ENCODE data around the gene ENTPD7.
A peak's percentile ranks its signal among the peaks of the same experiment; 100 is the strongest.

Gene ENTPD7

DNA sequence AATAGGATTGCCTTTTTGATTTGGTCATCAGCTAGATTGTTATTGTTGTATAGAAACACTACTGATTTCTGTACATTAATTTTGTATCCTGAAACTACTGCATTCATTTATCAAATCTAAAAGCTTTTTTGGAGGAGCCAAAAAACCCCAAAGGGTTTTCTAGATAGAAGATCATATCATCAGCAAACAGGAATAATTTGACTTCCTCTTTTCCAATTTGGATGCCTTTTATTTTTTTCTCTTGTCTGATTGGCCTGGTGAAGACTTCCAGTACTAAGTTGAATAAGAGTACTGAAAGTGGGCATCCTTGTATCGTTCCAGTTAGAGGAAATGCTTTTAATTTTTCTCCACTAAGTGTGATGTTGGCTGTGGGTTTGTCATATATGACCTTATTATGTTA, 10.6 kb upstream of the ENTPD7 start:
- no peak for DNase-seq

DNA sequence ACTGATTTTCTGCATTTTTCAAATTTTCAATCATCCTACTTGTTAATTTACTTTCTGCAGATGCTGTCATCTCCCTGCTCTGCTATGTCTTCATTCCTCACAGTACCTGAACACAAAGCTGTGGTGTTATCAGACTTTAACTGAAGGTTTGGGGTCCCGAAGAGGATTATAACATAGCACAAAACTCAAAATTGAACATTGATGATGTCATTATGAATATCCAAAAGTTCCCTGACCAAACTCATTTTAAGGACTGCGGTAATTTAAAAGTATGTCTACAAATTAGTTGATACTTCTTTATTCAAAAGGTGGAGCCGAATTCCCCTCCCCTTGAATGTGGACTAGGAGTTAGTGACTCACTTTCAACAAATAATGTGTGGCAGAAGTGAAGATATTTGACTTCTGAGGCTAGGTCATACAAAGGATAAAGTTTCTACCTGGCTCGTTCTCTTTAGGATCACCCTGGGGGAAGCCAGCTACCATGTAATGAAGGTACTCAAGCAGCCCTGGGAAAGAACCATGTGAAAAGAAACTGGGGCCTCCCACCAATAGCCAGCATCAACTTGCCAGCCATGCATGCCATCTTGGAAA, 6.4 kb upstream of the ENTPD7 start:
- no peak for DNase-seq

DNA sequence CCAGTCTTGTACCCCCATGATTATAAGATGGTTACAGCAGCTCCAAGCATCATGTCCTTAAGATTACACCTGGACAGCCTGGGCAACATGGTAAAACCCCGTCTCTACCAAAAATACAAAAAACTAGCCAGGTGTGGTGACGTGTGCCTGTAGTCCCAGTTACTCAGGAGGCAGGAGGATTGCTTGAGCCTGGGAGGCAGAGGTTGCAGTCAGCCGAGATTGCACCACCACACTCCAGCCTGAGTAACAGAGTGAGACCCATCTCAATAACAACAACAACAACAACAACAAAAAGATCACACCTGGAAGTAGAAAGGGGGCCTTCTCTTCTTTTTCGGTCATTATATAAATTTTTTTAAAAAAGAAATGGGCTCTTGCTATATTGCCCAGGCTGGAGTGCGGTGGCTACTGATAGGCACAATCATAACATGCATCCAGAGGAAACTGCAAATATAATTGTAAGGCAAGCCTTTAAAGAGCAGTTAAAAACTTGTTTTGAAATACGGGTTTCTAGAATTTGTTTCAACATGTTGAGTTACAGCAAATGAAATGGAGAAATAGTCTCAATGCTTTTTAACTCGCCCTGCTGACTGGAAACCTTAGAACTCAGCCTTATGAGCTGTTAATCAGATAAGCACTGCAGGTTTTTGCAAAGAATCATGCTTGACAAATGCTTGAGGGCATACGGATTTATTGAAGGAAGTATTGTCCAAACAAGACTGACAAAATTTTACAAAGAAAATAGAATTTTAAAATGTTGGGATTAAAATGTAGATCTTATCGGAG, 4.7 kb upstream of the ENTPD7 start:
- no peak for DNase-seq

DNA sequence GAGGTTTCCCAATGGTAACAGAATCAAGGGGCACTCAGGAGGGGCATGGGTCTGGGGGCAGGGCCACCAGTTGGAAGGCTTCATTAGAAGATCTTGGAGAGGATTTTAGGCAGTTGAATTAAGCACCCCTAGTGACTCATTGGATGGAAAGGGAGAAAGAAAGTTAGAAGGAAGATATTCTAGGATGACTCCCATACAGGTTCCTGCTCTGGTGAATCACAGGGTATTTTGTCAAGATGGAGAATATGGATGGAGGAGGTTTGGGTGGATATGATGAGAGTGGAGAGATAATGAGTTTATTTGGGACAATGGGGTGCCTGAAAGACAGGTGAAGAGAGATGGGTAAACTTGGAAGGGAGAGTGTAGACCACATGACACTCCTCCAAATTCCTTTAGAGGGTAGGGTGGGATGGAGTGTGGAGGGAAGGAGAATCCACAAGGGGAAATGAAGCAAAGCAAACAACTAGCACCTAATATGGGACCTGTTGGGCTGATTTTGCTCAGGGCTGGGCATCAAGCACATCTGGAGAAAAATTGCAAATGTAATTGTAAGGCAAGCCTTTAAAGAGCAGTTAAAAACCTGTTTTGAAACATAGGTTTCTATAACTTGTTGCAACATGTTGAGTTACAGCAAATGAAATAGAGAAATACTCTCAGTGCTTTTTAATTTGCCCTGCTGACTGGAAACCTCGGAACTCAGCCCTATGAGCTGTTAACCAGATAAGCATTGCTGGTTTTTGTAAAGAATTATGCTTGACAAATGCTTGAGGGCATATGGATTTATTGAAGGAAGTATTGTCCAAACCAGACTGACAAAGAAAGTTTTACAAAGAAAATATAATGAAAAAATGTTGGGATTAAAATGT, 2.9 kb upstream of the ENTPD7 start:
- no peak for DNase-seq

DNA sequence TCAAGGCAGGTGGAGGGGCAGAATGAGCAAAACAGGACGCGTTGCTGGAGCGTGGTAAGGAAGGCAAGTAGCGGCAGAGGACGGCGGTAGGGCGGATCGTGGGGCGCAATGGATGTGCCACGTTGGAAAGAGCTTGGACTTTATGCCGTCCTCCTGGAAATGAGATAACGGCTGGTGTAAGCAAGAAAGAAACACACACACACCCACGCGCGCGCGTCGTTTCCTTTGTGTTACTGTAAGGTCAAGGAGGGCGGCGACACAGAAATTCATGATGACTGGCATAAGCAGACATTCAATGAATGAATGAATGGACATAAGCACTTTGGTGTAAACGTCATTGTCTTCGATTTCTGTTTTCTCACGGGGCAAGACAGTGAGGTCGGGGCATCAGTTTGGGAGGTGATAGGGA, 683 bp upstream of the ENTPD7 start:
- DNase-seq: peak; percentile 79

DNA sequence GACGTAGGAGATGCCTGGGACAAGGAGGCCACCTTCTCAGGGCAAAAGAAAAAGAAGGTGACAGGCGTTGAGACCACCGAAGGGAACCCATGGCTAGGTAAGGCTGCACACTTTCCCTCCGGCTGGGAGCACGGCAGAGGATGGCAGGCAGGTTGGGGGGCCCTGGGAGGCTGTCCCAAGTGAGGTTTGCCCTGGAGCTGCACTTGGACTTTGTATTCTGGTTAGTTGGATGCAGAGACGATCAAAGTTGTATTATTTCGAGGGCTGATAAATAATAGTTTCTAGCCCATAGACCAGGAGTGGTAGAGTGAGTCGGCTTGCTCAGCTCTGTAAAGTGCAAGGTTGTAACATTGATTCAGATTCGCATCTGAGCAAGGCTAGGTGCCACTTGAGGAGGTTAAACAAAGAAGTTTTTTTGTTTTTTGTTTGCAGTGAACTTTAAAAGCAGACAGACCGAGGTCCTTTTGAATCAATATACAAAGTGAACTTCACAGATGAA, 608 bp downstream of the ENTPD7 start:
- no peak for DNase-seq

DNA sequence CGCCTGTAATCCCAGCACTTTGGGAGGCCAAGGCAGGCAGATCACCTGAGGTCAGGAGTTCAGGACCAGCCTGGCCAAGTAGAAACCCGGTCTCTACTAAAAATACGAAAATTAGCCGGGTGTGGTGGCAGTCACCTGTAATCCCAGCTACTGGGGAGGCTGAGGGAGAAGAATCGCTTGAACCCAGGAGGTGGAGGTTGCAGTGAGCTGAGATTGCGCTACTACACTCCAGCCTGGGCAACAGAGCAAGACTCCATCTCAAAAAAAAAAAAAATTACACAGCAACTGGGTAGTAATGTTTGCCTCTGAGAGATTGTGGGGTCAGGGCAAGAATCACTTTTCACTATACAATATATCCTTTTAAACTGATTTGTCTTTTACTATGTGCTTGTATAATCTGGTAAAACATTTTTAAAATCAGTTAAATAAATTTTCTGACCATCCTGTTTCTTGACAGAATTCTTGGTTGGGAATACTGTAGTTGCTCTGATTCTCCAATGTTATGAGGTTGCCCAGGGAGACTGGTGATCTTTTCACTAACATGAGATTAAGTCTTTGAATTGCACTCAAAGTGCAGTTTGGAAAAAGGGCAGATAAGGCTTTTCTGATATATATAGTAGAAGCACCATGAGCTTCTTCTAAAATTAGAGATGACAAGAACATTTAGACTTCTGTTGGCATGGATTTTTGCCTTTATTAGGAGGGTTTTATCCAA, 1.5 kb downstream of the ENTPD7 start:
- no peak for DNase-seq

DNA sequence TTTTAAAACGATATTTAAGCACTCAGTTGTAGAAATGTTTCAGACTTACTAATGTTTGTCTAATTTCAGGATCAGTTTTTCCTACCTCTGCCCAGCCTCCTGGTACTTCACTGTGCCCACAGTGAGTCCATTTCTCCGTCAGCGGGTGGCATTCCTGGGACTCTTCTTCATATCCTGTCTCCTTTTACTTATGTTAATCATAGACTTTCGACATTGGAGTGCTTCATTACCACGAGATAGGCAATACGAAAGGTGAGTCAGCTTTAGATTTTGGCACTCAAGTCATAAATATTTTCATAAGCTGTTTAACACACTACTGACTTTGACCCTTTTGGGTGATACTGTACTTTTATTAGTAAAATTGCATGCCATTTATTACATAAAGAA, 2.1 kb downstream of the ENTPD7 start:
- no peak for DNase-seq

DNA sequence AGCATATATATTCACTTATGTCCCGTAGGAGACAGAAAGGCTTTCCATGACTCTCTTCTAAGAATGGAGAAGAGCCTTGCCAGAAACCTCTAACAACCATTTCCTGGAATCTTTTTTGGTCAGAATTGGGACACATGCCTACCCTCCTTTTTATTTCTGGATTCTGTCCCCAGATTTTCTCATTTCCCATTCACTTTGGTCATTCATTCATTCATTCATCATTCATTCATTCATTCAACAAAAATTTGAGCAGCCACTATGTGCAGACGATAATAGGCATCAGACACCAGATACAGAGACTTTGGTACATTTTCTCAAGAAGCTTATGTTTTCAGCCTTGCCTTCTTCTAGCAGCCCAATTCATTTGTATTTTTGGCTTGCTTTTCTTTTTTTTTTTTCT, 6.0 kb downstream of the ENTPD7 start:
- DNase-seq: no peak

DNA sequence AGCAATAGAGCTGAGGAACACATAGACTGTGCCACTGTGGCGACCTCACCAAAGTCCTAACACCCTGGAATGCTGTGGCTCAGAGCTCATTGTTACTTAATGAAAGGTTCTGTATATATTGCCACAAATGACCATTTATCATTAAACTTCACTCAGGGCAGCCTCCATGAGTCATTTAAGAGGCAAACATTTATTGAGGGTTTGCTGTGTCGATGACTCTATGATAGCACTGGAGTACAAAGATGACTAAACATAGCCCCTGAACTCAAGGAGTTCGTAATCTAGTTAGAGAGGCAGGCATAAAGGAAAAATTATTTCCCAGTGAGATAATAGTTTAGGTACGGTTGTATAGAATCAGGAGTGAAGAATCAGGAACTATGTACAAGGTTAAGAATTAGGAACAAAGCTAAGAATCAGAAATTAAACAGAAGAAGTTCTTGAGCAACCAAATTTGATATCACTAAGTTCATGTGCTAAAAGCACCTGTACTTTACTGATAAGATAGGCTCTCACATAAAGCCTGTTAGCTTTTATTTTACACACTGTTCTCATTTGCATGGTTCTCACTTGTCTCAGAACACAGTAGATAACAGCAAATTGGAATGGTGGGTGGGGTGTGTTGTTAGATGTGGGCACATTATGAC, 7.9 kb downstream of the ENTPD7 start:
- no peak for DNase-seq

DNA sequence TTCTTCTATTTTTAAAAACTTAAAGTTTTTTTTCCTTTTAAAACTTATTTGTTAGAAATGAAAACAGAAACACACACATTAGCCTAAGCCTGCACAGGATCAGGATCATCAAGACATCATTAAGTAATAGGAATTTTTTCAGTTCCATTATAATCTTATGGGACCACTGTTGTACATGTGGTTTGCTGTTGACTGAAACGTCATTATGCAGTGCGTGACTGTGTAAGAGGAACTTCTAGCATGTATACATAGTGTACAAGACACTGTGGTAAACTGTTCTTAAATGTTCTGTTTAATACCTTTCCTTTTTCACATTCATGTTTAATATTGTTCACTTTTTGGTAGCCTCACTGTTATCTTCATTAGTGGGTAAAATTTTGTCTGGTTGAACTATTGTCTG, 12.1 kb downstream of the ENTPD7 start:
- no peak for DNase-seq

DNA sequence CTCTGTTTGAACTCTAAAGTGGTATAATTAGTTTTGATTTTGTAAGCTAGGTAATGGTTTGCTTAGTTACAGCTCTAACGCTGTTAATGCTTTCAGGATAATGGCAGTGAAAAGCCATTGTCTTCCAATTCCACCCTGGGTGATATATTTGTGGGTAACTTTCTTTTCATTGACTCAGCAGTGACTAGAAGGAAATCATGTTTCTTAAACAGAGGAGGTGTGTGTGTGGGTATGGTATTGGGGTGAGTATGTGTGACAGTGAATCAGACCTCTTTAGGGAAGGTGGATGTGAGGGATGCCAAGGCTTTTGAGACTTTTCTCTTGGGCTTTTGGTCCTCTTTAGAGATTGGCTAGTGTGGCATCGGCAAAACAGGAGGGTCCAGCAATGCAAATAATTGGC, 13.6 kb downstream of the ENTPD7 start:
- no peak for DNase-seq

DNA sequence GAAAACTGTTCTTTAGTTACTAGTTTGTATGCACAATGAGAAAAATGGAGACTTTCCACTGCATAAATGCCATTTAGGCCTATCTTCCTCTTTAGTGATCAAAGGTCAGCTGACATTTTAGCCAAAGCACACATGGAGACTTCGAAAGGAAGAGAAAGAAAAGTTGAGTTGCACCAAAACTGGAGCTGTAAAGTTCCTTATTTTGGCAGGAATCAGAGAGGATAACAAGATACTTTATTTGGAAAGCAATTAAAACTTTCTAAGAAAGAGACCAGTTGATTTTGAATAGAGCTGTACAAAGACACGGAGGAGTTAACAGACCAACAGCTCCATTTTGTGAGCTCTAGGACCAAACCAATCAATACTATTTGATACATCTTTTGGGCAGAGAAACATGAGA, 14.2 kb downstream of the ENTPD7 start:
- no peak for DNase-seq

DNA sequence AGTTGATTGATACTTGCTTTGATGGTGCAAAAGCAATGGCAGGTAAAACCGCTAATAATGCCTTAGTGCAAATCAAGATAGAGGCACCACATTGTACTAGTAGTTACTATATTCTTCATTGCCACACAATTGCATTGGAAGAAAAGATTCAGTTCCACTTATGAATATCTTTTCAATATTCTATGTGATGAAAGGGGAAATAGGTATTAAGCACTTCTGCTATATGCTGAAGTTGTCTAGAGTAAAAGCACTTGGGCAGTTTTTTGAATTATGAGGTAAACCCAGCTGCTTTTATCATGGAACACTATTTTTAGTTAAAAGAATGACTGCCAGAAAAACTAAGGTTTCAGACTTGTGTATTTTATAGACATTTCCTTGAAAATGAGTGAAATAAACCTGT, 15.5 kb downstream of the ENTPD7 start:
- no peak for DNase-seq

DNA sequence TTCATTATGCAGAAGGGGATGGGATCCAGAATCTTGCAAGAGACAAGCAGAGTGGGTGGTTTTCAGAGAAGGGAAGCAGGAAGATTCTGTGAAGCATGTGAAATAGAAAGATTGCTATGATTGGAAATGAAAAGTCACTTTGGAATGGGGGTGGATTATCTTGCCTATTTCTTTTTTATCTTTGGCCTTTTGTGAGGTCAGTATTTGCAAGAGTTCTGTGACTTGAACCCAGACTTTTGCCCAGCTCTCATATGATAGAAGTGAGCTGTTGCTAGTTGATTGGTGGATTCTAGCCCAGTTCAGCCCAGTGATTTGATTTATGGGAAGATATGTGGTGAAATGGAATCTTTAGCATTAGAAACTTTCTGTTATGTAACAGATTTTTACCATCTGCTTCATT, 17.1 kb downstream of the ENTPD7 start:
- DNase-seq: no peak

DNA sequence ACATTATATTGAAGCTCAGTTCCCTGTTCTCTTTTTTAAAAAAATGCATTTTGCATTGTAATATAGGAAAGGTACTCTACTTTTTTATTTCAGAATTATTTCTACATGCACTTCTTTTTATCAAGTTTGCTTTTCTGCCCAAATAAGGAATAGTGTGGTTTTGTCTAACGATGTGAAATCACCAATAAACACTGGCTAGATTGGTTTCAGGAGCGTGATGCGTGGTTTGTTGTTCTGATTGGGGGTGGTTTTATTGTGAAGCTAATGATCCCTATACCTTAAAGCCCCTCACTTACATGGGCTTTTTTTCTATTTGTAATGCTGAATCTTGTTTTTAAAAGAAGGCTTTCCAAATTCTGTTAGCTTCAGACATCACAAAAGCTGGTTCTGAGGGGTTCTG, 17.6 kb downstream of the ENTPD7 start:
- DNase-seq: no peak

DNA sequence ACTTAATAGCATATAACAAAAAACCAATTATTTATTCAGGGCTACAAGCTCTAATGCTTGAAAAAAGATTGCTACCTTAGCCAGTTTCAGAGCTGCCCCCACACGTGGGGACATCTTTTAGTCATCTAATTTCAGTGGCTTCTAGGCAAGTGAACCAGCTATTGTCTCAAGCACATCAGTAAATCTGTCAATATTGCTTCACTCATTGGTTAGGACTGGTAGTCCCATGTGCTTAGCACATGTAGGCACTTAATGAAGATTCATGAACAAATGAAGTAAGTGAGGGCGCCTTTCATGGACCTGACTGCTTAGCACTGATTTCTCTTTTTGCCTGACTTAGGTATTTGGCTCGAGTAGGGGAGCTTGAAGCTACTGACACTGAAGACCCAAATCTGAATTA, 19.6 kb downstream of the ENTPD7 start:
- DNase-seq: no peak

DNA sequence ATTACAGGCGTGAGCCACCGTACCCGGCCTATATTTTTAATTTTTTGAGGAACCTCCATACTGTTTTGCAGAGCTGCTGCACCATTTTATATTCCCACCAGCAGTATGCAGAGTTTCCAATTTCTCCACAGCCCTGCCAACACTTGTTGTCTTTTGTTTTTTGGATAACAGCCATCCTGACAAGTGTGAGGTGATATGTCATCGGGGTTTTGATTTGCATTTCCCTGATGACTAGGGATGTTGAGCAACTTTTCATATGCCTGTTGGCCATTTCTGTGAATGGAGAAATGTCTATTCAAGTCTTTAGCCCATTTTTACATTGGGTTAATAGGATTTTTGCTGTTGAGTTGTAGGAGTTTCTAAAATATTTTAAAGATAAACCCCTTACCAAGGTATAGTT, 22.2 kb downstream of the ENTPD7 start:
- no peak for DNase-seq

DNA sequence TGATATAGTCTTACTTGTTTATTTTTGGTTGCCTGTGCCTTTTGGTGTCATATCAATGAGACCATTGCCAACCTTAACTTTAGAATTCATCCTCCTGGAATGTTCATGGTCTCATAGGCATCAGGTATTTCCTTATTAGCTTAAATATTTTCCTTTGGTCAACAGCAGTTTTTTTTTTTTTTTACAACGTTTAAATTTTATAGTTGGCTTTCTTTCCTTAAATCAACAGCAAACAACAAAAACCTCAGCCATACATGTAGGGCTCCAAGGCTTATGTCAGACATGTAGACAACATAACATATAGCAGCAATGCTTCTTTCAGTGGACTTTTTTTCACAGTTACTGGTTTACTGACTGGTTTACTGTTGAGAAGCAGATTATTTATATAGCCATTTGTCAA, 22.7 kb downstream of the ENTPD7 start:
- DNase-seq: no peak

DNA sequence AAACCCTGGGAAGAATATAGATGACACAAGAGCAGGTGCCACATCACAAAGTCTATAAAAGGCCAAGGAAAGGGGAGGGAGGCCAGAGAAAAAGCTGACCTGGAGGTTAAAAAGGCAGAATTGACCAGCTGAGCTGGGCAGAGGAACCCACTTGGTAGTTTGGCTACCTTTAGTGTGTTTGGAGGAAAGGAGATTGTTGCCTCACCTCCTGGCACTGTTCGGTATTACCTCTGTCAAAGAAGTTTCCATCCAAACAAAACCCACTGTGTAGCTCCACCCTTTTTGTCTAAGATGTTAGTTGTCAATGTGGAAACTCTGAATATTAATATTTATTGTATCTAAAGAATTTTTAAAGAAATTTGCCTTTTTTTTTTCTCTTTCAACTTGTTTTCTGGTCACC, 23.4 kb downstream of the ENTPD7 start:
- DNase-seq: no peak

DNA sequence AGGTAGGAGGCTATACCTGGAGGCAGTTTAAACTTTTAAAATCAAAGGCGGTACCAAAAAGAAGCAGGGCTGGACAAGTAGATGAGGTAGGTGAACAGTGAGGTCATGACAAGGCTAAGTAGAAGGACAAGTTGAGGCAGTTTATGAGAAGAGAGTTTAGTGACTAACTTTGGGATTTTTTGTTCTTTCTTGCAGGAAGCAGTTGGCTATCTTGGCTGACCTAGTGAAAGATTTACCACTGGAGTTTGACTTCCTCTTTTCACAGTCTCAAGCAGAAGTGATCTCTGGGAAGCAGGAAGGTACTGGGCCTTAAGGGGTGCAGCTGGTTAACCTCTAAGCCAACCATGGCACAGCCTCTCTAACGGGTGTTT, 26.3 kb downstream of the ENTPD7 start:
- no peak for DNase-seq

DNA sequence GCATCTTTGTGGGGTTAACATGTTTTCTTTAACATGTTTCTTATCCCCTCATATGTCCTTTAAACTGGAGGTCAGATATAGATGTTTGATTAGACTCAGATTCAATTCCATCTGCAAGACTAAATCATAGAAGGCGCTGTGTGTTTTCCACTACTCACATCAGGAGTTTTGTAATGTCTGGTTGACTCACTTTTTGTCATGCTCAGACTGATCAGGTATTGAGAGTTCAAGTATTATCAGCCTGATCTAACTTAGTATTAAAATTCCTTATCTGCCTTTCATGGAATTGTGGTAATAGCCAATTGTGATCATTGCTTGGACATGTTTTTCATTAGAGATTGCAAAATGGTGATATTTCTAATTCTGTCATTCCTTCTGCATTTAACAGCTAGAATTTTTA, 30.2 kb downstream of the ENTPD7 start:
- no peak for DNase-seq

Data from activated CD4-positive, alpha-beta T cell treated with anti-CD3 and anti-CD28 coated beads for 48 hours (primary cell).